ENCODE data around the gene SLC38A3. TPM values are rescaled to one million over a fixed set of nuclear protein-coding genes. Genes with fewer than 3 reads are reported as not detected.
"Not testable (repeated sequence)": the region's sequence is repeated elsewhere in the genome, so short reads cannot be mapped to it uniquely, and the experiment has no call there.

Gene SLC38A3
- total RNA-seq, 1 donor from 2014 or later, result 5.0 TPM

DNA sequence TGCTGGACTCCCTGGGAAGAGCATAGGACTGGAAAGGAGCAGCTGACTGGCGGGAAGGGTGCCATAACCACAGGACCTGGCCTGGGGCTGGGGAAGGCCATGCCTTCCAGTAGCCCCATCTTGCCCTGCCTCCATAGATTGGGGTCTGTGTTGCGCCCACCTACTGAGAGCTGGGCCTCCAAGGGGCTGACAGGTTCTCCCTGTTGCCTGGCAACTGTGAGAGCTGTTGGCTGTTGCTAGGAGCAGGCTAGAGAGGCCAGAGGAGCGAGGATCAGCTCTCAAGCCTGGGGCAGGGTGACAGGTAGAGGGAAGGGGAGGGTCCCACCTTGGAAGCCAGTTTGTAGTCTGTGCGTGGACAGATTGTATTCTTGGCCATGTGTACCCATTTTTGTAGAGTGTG, 28.1 kb downstream of the SLC38A3 start:
- DNase-seq, result no peak

DNA sequence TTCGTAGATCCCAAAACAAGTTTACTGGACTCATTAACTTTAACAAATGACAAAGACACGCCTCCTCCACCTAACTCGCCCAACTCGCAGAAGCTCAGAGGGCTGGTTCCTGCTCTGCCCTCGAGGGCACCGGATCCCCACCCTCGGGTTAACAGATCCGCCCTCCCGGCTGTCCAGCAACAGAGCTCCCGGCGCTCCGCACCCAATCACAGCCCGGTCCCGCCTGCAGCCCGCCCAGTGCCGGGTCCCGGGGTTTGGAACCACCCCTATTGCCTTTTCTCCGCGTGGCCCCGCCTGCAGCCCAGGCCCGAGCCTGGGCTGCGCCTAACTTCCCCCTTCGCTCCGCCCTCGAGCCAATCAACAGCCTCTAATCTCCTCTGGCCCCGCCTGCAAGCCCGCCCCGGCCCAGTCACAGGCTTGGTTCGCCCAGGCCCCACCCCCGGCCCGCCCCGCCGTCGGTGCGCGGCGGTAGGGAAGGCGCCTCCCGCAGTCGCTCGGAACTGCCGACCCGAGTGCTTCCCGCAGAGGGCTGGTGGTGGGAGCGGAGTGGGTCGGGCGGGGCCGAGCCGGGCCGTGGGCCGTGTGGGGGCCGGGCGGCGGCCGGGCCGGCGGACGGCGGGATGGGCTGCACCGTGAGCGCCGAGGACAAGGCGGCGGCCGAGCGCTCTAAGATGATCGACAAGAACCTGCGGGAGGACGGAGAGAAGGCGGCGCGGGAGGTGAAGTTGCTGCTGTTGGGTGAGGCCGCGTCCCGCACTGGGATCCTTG, 30.8 kb downstream of the SLC38A3 start, which contains the start of gene GNAI2:
Gene GNAI2 (plus strand): TSS at position 489 of the 768 bp plus-strand sequence. CDS start 132 bp downstream, at position 621.
- DNase-seq, result peak; percentile 99

DNA sequence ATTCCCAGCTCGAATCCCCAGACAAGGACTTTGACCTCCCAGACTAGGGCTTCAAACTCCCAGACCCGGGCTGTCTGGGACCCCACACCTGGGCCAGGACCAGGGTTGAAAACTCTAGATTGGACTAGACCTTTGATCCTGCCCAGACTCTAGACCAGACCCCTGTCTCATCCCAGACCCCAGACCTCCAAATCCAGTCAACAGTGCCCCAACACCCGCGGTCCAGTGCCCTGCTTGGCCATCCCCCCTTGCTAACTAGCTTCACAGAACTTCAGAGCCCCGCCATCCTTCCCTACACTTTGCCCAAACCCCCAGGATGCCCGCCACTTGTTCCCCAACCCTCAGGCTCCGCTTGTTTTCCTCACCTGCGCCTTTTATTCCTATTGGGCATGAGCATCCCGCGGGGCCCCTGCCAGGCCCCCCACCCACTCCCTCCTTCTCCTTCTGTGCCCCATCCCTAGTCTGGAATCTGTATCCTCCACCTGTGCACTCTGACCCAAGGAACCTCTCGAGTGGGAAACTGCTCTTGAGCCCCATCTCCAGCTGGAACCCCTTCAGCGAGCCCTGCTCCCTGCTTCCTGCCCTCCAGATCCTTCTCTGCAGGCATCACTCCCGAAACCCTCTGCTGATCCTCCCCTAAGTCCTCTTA, 31.5 kb downstream of the SLC38A3 start:
- DNase-seq, result no peak

- DNase-seq, result no peak
Measured at GRCh38 chr3:50237133-50237651, 32.1 kb downstream of the SLC38A3 start.

DNA sequence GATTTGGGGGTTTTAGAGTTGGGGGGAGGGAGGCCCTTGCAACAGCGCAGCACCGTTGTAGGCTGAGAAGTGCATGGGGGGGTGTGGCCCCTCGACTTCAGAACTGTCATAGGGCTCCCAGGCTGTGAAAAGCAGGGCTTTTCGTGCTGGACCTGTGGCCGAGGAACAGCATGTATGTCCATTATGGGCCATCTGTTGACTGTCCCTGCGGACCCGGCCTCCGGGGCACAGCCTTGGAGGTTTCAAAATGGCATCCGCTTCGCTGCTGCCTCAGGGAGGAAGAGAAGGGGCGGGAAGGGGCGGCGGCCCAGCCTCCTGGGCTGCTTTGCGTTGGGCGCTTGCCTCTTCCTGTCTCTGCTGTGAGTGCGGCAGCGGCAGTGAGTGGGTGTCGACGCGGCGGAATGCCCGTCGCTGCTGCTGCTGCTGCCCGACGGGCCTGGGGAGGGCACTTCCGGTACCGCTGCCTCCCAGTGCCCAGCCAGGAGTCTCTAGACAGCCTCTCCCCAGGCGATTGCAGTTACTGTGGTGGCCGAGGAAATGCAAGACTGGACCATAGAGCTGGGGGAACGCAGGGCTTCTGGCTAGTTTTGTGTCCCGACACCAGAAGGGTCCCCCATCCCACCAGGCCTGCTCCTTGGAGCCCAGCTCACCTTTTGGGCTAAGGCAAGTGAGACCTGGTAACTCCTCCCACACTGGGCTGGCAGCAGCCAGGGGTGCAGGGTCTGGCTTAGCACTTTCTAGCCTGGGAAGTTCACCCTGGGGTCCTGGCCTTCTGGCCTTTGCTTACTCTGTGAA, 32.9 kb downstream of the SLC38A3 start:
- DNase-seq, result peak; percentile 58

- DNase-seq, result peak; percentile 68
Measured at GRCh38 chr3:50238549-50239026, 33.5 kb downstream of the SLC38A3 start.

GRCh38 chr3:50239649-50240048, 34.6 kb downstream of the SLC38A3 start:
- DNase-seq, result no peak

- DNase-seq, result no peak
Measured at GRCh38 chr3:50241163-50241562, 36.1 kb downstream of the SLC38A3 start.

DNA sequence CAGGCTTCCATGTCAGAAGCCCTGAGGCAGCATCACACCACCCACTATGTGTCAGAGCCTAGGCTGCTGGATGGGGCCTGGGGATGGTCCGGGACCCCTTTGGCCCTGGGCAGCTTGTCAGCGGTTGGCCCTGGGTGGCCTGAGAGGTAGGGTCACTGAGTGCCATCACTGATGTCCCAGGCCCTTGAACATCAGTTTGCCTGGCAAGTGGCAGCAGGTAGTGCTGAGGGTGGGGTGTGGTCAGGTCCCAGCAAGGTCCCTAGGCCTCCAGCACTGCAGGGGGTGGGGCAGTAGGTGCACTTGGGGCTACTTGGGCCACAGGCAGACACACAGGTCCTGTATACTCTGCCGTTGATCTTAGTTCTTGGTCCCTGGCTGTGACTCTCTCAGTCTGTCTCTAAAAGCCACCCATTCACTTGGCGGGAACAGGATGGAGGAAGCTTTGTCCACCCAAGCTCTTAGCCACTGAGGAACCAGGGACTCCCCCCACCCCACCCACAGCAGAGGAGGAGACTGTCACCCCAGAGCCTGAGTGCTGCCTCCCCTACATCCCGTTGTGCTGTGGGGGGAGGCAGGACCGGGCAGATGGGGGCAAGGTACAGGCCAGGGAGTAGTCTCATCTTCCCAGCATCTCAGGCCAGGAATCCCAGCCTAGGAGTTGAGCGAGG, 36.8 kb downstream of the SLC38A3 start:
- DNase-seq, result no peak

- no peak for DNase-seq
Measured at GRCh38 chr3:50242381-50242770, 37.3 kb downstream of the SLC38A3 start.

DNA sequence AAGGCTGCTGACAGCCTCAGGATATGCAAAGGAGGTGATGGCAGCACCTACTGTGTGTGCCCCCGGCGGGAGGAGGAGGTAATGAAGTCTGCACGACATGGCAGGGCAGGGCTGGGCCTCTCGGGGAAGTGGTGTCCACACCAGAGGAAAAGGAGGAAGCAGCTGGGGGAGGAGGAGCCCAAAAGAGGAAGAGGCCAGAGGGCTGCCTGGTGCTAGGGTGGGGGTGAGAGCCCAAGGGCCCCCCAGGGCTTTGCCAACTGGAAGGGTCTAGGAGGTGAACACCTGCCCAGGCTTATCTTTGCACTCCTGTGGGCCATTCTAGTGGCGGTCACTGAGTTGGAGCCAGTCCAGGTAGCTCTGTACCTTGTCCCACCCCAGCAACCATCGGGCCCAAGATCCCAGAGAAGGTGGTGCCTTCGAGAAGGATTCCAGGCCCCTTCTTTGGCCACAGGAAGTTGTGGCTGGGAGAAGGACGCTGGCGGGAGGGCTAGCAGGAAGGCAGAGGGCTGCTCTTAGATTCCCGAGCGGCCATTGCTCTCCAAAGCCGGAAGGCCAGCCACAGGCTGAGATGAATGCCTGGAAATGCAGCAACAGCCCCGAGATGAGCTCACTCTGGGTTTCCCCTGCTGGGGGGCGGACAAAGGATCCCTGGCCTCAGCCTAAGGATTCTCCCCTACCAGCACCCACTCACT, 37.9 kb downstream of the SLC38A3 start:
- no peak for DNase-seq

DNA sequence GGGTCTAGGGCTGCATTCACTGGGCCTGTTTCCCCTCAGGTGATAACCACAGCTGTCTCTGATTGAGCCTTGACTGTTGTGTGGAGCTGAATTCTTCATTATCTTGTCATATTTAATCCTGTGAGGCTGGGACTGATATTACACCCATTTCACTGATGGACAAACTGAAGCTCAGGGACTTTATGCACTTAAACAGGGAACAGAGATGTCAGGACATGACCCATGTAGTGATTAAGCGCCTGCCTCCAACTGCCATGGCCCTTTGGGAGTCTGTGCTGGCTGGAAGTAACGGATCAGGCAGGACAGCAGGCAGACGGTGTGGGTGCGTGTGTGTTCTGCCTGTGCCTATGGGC, 38.4 kb downstream of the SLC38A3 start:
- no peak for DNase-seq

- not testable (repeated sequence) for DNase-seq
Measured at GRCh38 chr3:50244813-50245212, 39.7 kb downstream of the SLC38A3 start.

DNA sequence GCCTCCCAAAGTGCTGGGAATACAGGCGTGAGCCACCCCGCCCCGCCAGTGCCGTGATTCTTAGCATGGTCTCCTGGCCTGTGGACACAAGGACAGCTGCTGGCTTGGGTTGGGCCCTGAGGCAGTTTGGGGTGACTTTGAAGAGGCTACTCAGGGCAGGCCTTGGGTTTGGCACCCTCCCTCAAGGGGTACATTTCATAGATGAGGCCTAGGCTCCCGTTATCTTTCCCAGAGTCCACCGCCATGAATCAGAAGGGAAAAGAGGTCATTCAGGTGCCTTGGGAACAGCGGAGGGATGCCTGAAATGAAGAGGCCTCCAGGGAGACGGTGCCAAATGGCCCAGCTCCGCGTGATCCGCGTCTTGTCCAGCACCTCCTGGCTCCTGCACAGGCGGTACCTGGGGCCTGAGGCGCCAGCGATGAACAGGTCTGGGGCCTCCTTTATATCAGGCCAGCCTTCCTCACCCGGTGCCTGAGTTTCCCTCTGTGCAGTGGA, 40.2 kb downstream of the SLC38A3 start:
- DNase-seq, result no peak

- DNase-seq, result peak; percentile 70
Measured at GRCh38 chr3:50245831-50246516, 40.9 kb downstream of the SLC38A3 start.

- no peak for DNase-seq
Measured at GRCh38 chr3:50246517-50246954, 41.5 kb downstream of the SLC38A3 start.

- no peak for DNase-seq
Measured at GRCh38 chr3:50248387-50248786, 43.3 kb downstream of the SLC38A3 start.

- DNase-seq, result no peak
Measured at GRCh38 chr3:50249457-50249856, 44.4 kb downstream of the SLC38A3 start.

- DNase-seq, result no peak
Measured at GRCh38 chr3:50250514-50250913, 45.4 kb downstream of the SLC38A3 start.

DNA sequence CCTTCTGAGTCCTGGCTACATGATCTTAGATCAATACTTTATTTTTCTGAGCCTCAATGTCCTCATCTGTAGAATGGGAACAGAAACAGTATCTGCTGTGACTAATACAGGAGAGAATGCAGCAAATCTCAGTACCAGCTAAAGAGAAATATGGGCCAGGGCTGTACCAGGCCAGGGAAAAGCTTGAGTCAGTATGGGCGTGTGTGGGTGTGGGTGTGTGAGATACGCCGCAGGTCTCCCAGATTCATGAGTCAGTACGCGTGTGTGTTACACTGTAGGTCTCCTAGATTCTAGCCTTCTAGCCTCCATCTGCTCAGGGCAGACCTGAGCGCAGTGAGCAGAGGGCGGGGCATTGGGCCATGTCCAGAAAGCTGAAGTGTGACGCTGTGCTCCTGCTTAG, 46.1 kb downstream of the SLC38A3 start:
- DNase-seq, result no peak

Data from occipital lobe (tissue), 2 donors.